NAMALWA (cell line): ENCODE results near the gene TNIK.

ENCODE experiments used
- DNase-seq: peaks from one replicate; pipeline ENCODE4 v3.0.0-alpha.2; 2015; ENCODE audit warnings: low spot score

Gene TNIK

GRCh38 chr3:171223396-171223795, 236.8 kb downstream of the TNIK start:
- no peak for DNase-seq

DNA sequence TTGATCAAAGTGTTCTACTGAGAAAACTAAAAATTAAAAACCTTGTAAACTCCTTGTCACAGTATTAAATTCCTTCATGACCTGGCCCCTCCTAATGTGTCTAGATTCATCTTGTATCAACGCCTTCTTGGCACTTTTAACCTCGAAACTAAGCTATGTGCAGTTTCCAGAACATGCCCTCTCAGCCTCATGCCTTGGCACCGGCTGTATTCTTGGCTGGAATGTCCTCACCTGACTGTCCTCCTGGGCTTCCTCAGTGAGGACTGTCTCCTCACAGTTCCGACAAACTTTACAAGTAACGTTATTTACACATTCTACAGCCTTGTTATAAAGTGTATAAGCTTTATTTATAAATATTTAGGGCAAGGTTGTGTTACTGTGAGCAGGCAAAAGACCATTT, 237.2 kb downstream of the TNIK start:
- no peak for DNase-seq

- no peak for DNase-seq
Observed at GRCh38 chr3:171221597-171221996, 238.6 kb downstream of the TNIK start.

GRCh38 chr3:171221104-171221503, 239.1 kb downstream of the TNIK start:
- DNase-seq = no peak

GRCh38 chr3:171219258-171219657, 240.9 kb downstream of the TNIK start:
- no peak for DNase-seq

DNA sequence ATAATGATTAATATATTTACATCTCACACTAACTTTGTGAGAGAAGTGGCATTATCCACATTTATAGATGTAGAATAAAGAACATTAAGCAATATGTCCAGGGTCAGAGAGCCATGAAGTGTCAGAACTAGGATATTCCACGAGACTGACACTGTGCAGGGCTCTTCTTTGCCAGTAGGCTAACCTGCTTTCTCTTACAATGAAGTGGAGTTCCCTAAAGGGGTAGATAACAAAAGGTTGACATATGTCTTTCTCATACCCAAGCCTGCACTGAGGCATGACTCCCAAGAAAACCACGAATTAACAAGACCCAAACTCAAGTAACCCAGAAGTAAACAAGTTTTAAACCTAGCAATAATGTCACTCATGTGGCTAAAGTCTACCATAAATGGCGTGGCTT, 242.1 kb downstream of the TNIK start:
- no peak for DNase-seq

DNA sequence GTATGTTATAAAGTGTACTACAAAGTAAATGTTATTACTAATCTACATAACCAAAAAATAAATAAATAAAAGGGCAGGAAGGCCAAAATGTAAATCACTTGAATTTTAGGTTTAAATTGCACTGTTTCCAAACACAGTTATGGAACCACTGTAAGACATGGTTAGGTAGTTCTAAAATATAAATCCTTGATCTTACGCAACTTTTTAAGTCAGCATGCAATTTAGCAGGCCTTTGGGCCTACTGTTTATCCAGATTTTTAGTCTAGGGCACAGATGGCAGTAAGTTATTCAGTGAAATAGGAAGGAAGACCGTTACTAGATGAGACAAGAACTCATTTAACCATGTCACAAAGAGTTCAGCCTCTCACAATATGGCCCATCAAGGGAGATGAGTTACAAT, 246.3 kb downstream of the TNIK start:
- no peak for DNase-seq

GRCh38 chr3:171213178-171213577, 247.0 kb downstream of the TNIK start:
- DNase-seq = no peak

DNA sequence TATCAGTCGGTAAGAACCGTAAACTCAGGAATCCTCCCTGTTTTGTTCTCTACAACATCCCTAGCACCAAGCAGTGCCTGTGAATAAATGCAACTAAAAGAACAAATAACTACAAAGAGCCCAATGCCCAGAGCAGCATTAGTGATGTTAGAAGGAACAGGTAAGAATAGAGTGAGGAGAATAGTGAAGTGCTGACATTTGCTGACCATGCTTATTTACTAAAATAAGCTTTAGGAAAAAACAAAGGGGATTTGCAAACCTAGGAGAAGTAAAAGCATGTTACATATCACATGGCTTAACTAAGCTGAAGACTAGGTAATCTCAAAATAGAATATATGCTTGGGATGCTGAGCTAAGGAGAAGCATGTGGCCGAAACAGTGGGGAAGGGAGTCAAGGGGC, 247.6 kb downstream of the TNIK start:
- no peak for DNase-seq

DNA sequence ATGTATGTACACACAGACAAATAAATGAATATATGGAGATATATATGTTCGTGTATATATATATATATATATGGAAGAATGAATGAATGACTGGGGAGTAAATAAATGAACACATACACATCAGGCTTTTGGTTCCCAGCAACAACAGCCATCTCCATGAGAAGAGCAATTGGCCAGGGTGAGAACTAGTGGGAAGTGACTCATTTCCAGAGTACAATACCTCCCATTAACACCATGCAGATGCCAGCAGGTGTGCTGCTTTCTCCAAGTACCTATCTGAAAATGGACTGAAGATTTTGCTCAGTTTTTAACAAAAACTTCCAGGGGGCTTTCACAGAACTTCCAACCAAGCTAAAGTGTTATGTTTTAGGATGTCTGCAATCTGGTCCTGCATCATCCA, 253.9 kb downstream of the TNIK start:
- DNase-seq = no peak

DNA sequence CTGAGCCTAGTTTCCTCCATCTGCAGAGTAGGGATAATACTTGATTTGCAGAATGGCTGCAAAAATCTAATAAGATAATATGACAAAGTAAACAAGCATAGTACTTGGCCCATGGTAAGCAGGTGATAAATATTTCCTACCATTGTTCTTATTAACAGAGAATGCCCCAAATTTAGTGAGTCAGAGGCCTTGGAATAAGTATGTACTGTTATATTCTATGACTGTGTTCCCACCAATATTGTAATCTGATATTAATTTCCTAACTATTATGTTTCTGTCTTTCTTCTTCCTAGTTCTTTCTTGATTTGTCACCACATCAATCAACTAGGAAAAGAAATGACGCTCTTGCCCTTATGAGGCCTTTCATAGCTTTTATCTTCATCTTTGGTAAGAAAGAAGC, 255.3 kb downstream of the TNIK start:
- DNase-seq = no peak

DNA sequence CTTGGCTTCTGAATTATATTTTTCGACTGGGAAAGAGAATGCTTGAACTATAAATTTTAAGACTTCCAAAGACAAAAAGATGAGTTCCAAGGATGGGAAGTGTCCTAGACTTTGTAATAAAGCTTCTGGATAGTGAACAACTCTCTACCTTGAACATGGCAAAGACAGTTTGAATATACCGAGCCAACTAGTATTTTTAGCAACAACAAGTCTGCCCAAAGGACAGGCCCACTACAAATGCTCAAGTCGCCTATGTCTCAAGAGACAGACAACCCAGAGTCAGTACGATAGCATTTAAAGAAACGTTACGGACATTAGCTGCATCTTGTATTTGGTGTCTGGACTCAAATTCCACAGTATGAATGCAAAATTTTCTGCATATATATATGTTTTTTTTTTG, 258.4 kb downstream of the TNIK start:
- DNase-seq = no peak

GRCh38 chr3:171200750-171201088, 259.5 kb downstream of the TNIK start:
- DNase-seq = no peak

DNA sequence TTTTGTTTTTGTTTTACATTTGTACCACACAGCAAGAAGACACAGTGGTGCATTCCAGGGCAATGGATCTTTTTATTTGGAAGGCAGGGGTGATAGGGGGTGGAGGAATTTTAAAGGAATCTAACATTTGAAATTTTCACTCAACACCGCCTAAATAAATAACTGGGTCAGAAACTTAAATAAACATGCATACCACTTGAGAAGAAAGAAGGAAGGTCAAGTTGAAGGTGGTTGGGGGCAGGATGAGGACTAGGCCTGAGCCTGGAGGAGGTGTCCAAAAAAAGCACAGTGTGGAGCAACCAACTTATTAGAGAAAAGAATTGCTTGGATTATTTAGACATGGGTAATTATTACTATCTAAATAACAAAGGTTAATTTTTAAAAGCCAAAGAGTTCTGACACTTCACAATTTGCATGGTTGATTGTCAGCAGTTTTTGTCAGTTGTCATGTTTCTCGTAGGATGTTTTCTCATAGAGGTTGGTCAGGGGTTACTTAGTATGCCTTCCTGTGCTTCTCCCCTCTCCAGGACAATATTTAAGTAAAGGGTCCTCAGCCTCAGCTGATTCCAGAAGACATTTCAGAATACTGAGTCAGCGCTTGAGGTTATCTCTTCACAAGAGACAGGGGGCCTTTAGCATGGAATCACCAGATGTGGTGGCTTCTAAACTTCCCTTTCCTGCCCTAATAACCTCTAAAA, 260.0 kb downstream of the TNIK start:
- no peak for DNase-seq

- no peak for DNase-seq
Observed at GRCh38 chr3:171199473-171199829, 260.8 kb downstream of the TNIK start.

GRCh38 chr3:171198781-171199472, 261.3 kb downstream of the TNIK start:
- DNase-seq = no peak

DNA sequence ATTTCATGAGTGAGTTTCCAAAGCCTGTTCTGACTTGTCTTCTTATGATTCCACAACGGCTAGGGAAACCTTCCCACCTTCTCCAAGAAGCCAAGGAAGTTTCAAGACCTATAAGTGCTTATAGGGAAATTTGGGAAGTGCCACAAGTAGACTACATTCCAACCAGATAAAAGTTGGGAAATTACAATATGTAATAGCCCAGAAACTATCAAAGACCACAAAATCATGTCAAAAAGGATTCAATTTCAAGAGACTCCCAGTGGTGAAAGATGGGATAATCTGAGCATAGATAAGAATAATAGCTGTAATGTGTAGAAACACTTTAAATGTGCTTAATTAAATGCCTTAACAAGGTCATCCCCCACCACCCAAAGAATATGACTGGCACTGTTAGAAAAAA, 264.5 kb downstream of the TNIK start:
- DNase-seq = peak; percentile 14

DNA sequence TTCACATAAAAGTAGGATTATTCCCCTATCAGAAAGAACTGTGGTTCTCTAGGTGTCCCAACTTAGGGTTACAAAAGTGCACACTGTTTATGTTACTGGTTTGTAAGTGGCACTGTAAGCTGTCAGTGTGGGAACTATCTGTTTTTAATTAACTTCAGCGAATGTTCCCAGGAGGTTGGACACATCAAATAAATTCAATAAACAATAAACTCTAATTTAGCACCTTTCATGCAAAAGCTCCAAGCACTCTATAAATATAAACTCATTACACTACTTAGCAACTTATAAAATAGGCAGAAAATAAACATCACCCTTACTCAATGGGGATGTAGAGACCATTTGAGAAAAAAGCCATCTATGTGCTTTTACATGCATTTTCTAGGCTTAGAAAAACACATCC, 265.2 kb downstream of the TNIK start:
- no peak for DNase-seq

DNA sequence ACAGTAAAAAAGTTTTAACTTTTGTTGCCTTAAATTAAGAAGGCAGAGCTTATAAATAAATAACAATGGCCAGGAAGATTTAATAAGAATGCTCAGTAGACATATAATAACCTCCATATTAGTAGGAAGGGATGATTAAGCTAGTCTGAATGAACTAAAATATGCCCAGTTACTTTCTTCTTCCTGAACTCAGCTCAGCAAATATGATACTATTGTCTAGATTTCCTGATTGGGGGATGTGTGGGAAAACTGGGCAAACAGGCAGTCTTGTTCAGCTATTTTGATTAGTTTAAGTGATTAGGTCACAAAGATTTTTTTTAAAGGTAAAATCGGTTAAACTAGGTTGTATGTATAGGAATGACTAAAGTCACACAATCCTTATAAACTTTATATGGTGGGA, 266.5 kb downstream of the TNIK start:
- DNase-seq = no peak

DNA sequence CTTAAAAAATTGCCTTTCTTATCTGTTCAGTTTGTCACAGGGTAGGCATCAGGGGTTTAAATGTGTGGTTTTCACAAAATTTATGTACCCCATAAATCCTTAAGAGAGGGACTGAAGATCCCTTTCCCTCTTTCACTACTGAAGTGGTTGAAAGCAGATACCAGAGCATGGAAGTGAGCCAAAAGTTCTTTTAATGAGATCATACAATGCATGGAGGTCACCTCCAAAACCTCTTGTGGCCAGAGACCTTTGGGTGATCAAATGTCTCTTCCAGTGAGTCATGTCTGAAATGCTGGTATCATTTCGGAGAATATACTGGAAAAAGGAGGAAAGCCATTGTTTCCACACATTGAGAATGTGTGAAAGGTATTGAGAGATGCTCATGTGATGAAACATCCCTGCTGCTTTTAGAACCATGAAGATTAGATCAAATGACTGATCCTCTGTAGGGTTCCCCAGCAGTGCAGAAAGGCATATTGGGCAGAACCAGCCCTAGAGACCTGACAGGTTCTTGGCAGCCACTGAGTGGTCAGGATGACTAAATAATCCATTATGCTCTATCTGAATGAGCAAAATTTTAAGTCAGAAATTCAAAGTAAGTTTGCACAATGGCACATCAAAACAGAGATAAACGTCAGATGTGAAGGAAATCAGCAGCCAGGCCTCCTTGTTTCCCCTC, 267.9 kb downstream of the TNIK start:
- DNase-seq = no peak

- no peak for DNase-seq
Observed at GRCh38 chr3:171190668-171191067, 269.5 kb downstream of the TNIK start.

GRCh38 chr3:171189394-171190080, 270.7 kb downstream of the TNIK start:
- DNase-seq = no peak

DNA sequence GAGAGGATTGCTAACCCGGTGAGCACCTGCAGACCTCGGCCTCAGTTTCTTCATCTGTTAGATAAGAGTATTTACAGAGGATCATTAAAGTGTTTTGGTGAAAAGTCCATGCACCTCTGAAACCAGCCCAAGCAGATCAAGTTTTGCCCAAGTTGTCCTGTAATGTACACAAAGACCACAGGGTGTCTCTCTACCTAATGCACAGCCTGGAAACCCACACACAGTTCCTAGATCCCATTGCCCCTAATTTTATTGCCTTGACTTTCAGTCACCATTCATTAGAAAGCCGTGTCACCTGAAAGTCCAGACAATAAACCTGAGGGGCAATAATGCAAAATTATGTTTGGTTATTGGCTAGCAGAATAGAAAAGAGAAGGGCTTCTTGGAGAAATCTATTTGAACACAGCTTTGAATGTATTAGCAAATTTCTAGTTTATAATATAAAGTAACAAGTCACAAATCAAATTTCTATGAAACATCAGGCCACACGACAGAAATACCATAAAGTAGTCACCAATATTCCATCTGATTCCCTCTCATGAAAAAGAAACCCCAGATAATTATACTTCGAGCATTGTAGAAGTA, 272.4 kb downstream of the TNIK start:
- peak; percentile 54 for DNase-seq
